Measurements from ENCODE around the gene HDAC6. TPM values are rescaled to one million over a fixed set of nuclear protein-coding genes. Genes with fewer than 3 reads are reported as not detected.
"Not testable (repeated sequence)": the region's sequence is repeated elsewhere in the genome, so short reads cannot be mapped to it uniquely, and the experiment has no call there.

The HDAC6 gene
- total RNA-seq, 2 experiments from 2014 or later, result 76.8 to 107 TPM

DNA sequence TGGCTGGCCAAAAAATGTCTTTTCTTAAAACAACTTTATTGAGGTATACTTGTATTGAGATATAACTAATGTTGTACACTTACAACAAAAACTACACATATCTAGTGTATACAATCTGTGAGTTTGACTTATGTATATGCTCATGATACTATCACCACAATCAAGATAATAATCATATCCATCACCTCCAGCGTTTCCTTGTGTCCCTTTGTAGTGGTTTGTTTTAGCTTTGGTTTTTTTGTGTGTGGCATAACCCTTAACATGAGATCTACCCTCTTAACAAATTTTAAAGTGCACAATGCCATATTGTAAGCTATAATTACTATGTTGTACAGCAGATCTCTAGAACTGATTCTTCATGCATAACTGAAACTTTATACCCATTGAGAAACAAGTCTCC is 47.0 kb downstream of the HDAC6 start:
- Mint-ChIP-seq H3K4me1 (peaks cover 3% of the 10 kb centered on the region), H3K36me3 (peaks cover 1% of the 10 kb centered on the region), H3K9me3 (ENCODE audit: low read depth) (no peaks in the 10 kb centered on the region), H3K27ac (no peak overlapping the region), H3K4me3 (no peak overlapping the region), H3K27me3 (peaks cover 5% of the 10 kb centered on the region)
- ATAC-seq (no peak), DNase-seq (no peak)
- CTCF ChIA-PET, result no interaction called here

- H3K9me3 Mint-ChIP-seq (ENCODE audit: low read depth), result no peaks in the 10 kb centered on the region
- H3K36me3 Mint-ChIP-seq, result peaks cover 1% of the 10 kb centered on the region
- CTCF ChIA-PET, result no interaction called here
- H3K27me3 Mint-ChIP-seq, result peaks cover 16% of the 10 kb centered on the region
- no peak overlapping the region for H3K4me3 Mint-ChIP-seq
- no peak overlapping the region for H3K27ac Mint-ChIP-seq
- H3K4me1 Mint-ChIP-seq, result peaks cover 9% of the 10 kb centered on the region
- DNase-seq, result no peak
- no peak for ATAC-seq
These were observed 51.0 kb downstream of the HDAC6 start for GRCh38 chrX:48852857-48853256.

- H3K4me3 Mint-ChIP-seq; ATAC-seq; CTCF ChIA-PET; H3K4me1 Mint-ChIP-seq; H3K9me3 Mint-ChIP-seq (ENCODE audit: low read depth); H3K27ac Mint-ChIP-seq; DNase-seq; H3K36me3 Mint-ChIP-seq: not testable (repeated sequence)
- peaks cover 16% of the 10 kb centered on the region for H3K27me3 Mint-ChIP-seq
These were observed 51.6 kb downstream of the HDAC6 start for GRCh38 chrX:48853494-48853893.

- H3K9me3 Mint-ChIP-seq (ENCODE audit: low read depth); ATAC-seq; CTCF ChIA-PET; H3K27ac Mint-ChIP-seq; H3K4me3 Mint-ChIP-seq; H3K4me1 Mint-ChIP-seq; H3K36me3 Mint-ChIP-seq; DNase-seq: not testable (repeated sequence)
- H3K27me3 Mint-ChIP-seq, result peaks cover 12% of the 10 kb centered on the region
These were observed 52.4 kb downstream of the HDAC6 start for GRCh38 chrX:48854121-48854804.

GRCh38 chrX:48854898-48855297 is 53.0 kb downstream of the HDAC6 start:
- peaks cover 5% of the 10 kb centered on the region for H3K4me1 Mint-ChIP-seq
- H3K27me3 Mint-ChIP-seq, result peaks cover 11% of the 10 kb centered on the region
- ATAC-seq (no peak), DNase-seq (no peak)
- peaks cover 1% of the 10 kb centered on the region for H3K36me3 Mint-ChIP-seq
- no peaks in the 10 kb centered on the region for H3K9me3 Mint-ChIP-seq (ENCODE audit: low read depth)
- no peak overlapping the region for H3K27ac Mint-ChIP-seq
- CTCF ChIA-PET, result no interaction called here
- no peak overlapping the region for H3K4me3 Mint-ChIP-seq

GRCh38 chrX:48864210-48864609 is 62.3 kb downstream of the HDAC6 start:
- H3K36me3 Mint-ChIP-seq, result no peaks in the 10 kb centered on the region

GRCh38 chrX:48872017-48872416 is 70.2 kb downstream of the HDAC6 start:
- ATAC-seq; H3K27ac Mint-ChIP-seq; CTCF ChIA-PET; H3K4me3 Mint-ChIP-seq; H3K9me3 Mint-ChIP-seq (ENCODE audit: low read depth); H3K36me3 Mint-ChIP-seq; DNase-seq; H3K4me1 Mint-ChIP-seq; H3K27me3 Mint-ChIP-seq: not testable (repeated sequence)

More at GRCh38 chrX:48864210-48864609, 62.3 kb downstream of the HDAC6 start:
- Mint-ChIP-seq H3K27ac (no peak overlapping the region), H3K27me3 (peaks cover 14% of the 10 kb centered on the region), H3K4me1 (no peaks in the 10 kb centered on the region), H3K4me3 (no peak overlapping the region), H3K9me3 (ENCODE audit: low read depth) (no peaks in the 10 kb centered on the region)
- DNase-seq (no peak), ATAC-seq (no peak)
- CTCF ChIA-PET, result no interaction called here

Other genes with a start within 250 kb of the HDAC6 start
- gene RBM3, start 227.6 kb upstream of the HDAC6 start, total RNA-seq, result 100 to 1,000 TPM; 149 to 183 TPM
- 10 to 100 TPM; 32.6 to 42.9 TPM for gene WDR13, start 204.6 kb upstream of the HDAC6 start, total RNA-seq
- gene WAS, start 118.3 kb upstream of the HDAC6 start, total RNA-seq, result 100 to 1,000 TPM; 138 to 161 TPM
- 10 to 100 TPM; 40.1 to 41.4 TPM for gene SUV39H1, start 105.3 kb upstream of the HDAC6 start, total RNA-seq
- gene GLOD5, start 40.3 kb upstream of the HDAC6 start, total RNA-seq, result not detected
- gene GATA1, start 15.5 kb upstream of the HDAC6 start, total RNA-seq, result not detected
- not detected for gene ERAS, start 24.4 kb downstream of the HDAC6 start, total RNA-seq
- under 1 TPM; 0.21 to 0.93 TPM for gene PCSK1N, start 33.5 kb downstream of the HDAC6 start, total RNA-seq
- 10 to 100 TPM; 52.9 to 53.2 TPM for gene TIMM17B, start 95.7 kb downstream of the HDAC6 start, total RNA-seq
- 10 to 100 TPM; 65.1 to 86.9 TPM for gene PQBP1, start 95.9 kb downstream of the HDAC6 start, total RNA-seq
- 10 to 100 TPM; 13.0 to 21.0 TPM for gene SLC35A2, start 109.6 kb downstream of the HDAC6 start, total RNA-seq
- 100 to 1,000 TPM; 168 to 252 TPM for gene PIM2, start 117.0 kb downstream of the HDAC6 start, total RNA-seq
- gene OTUD5, start 155.5 kb downstream of the HDAC6 start, total RNA-seq, result 10 to 100 TPM; 56.9 to 65.2 TPM
- 1 to 10 TPM; 2.9 to 5.5 TPM for gene KCND1, start 169.8 kb downstream of the HDAC6 start, total RNA-seq
- gene GRIPAP1, start 200.2 kb downstream of the HDAC6 start, total RNA-seq, result 100 to 1,000 TPM; 104 to 126 TPM
- gene TFE3, start 241.3 kb downstream of the HDAC6 start, total RNA-seq, result 10 to 100 TPM; 29.4 to 34.1 TPM

All from activated CD8-positive, alpha-beta memory T cell treated with anti-CD3 and anti-CD28 coated beads, Interleukin-2, amount 10 ng/mL, durations not matched to agents 7 days and 5 days (primary cell).